Measurements from ENCODE around the gene DNAAF9.

DNA sequence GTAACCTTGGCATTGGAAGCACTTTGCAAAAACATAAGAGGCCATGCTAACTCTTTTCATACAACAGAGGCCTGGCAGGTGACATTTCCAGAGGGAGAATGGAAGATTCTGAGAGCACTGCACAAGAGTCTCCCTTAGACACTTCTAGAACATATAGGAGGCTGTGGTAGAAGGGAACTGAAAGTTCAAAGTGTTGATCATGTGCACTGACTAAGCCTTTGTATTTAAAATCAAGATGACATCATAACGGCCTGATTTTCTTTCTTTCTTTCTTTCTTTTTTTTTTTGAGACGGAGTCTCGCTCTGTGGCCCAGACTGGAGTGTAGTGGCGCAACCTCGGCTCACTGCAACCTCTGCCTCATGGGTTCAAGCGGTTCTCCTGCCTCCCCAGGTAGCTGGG lies 26.8 kb upstream of the DNAAF9 start:
- no peak for TF ChIP-seq CTCF (IDR thresholded peaks at IDR 0.05)
- no peak for TF ChIP-seq POLR2A (IDR thresholded peaks at IDR 0.05)

Measured in esophagus squamous epithelium (tissue), 4 donors.